ENCODE results near the gene CTRB1. TPM values are rescaled to one million over a fixed set of nuclear protein-coding genes. Genes with fewer than 3 reads are reported as not detected.

Gene CTRB1
- total and polyA plus RNA-seq, 8 donors: 14,339 to 37,242 (median 26,434) TPM

- FAIRE-seq: no peak
- peak in 1 of 6 donors; percentile 92 for DNase-seq
- Histone ChIP-seq H3K36me3 (peaks cover 0 to 50% (median 0%) of the 10 kb centered on the region in 3 donors), H3K27ac (peak overlapping the region in 2 of 4 donors; percentile 8 to 27), H3K9me3 (no peaks in the 10 kb centered on the region), H3K27me3 (no peaks in the 10 kb centered on the region), H3K4me1 (peaks cover 0 to 4% (median 2%) of the 10 kb centered on the region in 3 donors), H3K4me3 (no peak overlapping the region)
- intact Hi-C loops (cut with DNase I): loop anchor here in 1 of 3 donors (5.0 kb wide), 1 partner anchor 149 kb away; no protein-coding TSS in a partner anchor
- TF ChIP-seq CTCF (IDR thresholded peaks at IDR 0.05): no peak
- WGBS, 2 donors: 32 to 45% methylated on average over 7 of the region's 7 CpGs
- no peak for ATAC-seq
Measured at GRCh38 chr16:75233611-75233938, 14.8 kb downstream of the CTRB1 start.

GRCh38 chr16:75234856-75235696, 16.3 kb downstream of the CTRB1 start:
- H3K27ac ChIP-seq: peak overlapping the region in 1 of 4 donors; percentile 64
- H3K4me1 ChIP-seq: peaks cover 11 to 16% (median 14%) of the 10 kb centered on the region in 3 donors
- H3K27me3 ChIP-seq: no peaks in the 10 kb centered on the region
- WGBS, 2 donors: 77 to 81% methylated on average over 48 of the region's 48 CpGs
- intact Hi-C loops (cut with DNase I): loop anchor here in 2 of 3 donors (5.0 kb wide), 1 partner anchor 147 kb away; no protein-coding TSS in a partner anchor
- no peaks in the 10 kb centered on the region for H3K9me3 ChIP-seq
- FAIRE-seq (no peak), ATAC-seq (peak in 1 of 4 donors; percentile 1), DNase-seq (peak in 5 of 6 donors; percentile 29 to 89 (median 63))
- no peak for TF ChIP-seq CTCF (IDR thresholded peaks at IDR 0.05)
- H3K36me3 ChIP-seq: peaks cover 0 to 41% (median 0%) of the 10 kb centered on the region in 3 donors
- H3K4me3 ChIP-seq: no peak overlapping the region

GRCh38 chr16:75235721-75236193, 17.0 kb downstream of the CTRB1 start:
- intact Hi-C loops (cut with DNase I): loop anchor here in 1 of 3 donors (5.0 kb wide), 1 partner anchor 147 kb away; no protein-coding TSS in a partner anchor

GRCh38 chr16:75236232-75236631, 17.4 kb downstream of the CTRB1 start:
- peaks cover 0 to 43% (median 0%) of the 10 kb centered on the region in 3 donors for H3K36me3 ChIP-seq
- no peak for ATAC-seq

More at GRCh38 chr16:75235721-75236193, 17.0 kb downstream of the CTRB1 start:
- Histone ChIP-seq H3K4me1 (peaks cover 11 to 16% (median 14%) of the 10 kb centered on the region in 3 donors), H3K27ac (no peak overlapping the region), H3K27me3 (no peaks in the 10 kb centered on the region), H3K36me3 (peaks cover 0 to 41% (median 0%) of the 10 kb centered on the region in 3 donors), H3K9me3 (no peaks in the 10 kb centered on the region), H3K4me3 (no peak overlapping the region)
- no peak for TF ChIP-seq CTCF (IDR thresholded peaks at IDR 0.05)
- FAIRE-seq: no peak
- WGBS, 2 donors: 92 to 94% methylated on average over 34 of the region's 34 CpGs
- no peak for ATAC-seq
- DNase-seq: peak in 3 of 6 donors; percentile 28 to 62 (median 38)

More at GRCh38 chr16:75236232-75236631, 17.4 kb downstream of the CTRB1 start:
- DNase-seq (peak in 1 of 6 donors; percentile 40), FAIRE-seq (no peak)
- 56 to 60% methylated on average over 7 of the region's 7 CpGs for WGBS, 2 donors
- Histone ChIP-seq H3K4me3 (no peak overlapping the region), H3K4me1 (peaks cover 11 to 16% (median 14%) of the 10 kb centered on the region in 3 donors), H3K27me3 (no peaks in the 10 kb centered on the region), H3K9me3 (no peaks in the 10 kb centered on the region), H3K27ac (no peak overlapping the region)
- intact Hi-C loops (cut with DNase I): loop anchor here in 1 of 3 donors (5.0 kb wide), 1 partner anchor 146 kb away; no protein-coding TSS in a partner anchor
- no peak for TF ChIP-seq CTCF (IDR thresholded peaks at IDR 0.05)
